Ureter (tissue), 1 donor: ENCODE measurements around the gene ADCY2. TPM values are rescaled to one million over a fixed set of nuclear protein-coding genes. Genes with fewer than 3 reads are reported as not detected.

Source experiments
- DNase-seq: peaks from one replicate; pipeline ENCODE4 v3.0.0-alpha.2; 2020; ENCODE audit warnings: low spot score
- total RNA-seq: library from RNA; stranded (reverse); gene quantifications from one replicate; pipeline ENCODE4 v1.2.4, GENCODE V29; 2023
- donor health status: DM: yes; HTN: yes; CAD: no.

ADCY2 gene
- total RNA-seq, 1 donor from 2014 or later: 13.1 TPM

- no peak for DNase-seq
Measured at GRCh38 chr5:7437836-7438235, 41.9 kb downstream of the ADCY2 start.

- no peak for DNase-seq
Measured at GRCh38 chr5:7445068-7445467, 49.1 kb downstream of the ADCY2 start.

- no peak for DNase-seq
Measured at GRCh38 chr5:7445831-7446230, 49.9 kb downstream of the ADCY2 start.

GRCh38 chr5:7446913-7447312 lies 51.0 kb downstream of the ADCY2 start:
- no peak for DNase-seq

- no peak for DNase-seq
Measured at GRCh38 chr5:7453947-7454346, 58.0 kb downstream of the ADCY2 start.

- no peak for DNase-seq
Measured at GRCh38 chr5:7456206-7456605, 60.3 kb downstream of the ADCY2 start.

- DNase-seq: no peak
Measured at GRCh38 chr5:7461371-7461770, 65.4 kb downstream of the ADCY2 start.

- no peak for DNase-seq
Measured at GRCh38 chr5:7462758-7463157, 66.8 kb downstream of the ADCY2 start.

GRCh38 chr5:7464182-7464581 lies 68.2 kb downstream of the ADCY2 start:
- DNase-seq: no peak

GRCh38 chr5:7467179-7467578 lies 71.2 kb downstream of the ADCY2 start:
- DNase-seq: no peak

GRCh38 chr5:7468742-7469141 lies 72.8 kb downstream of the ADCY2 start:
- no peak for DNase-seq

- DNase-seq: no peak
Measured at GRCh38 chr5:7471710-7472109, 75.8 kb downstream of the ADCY2 start.

- DNase-seq: no peak
Measured at GRCh38 chr5:7473115-7473514, 77.2 kb downstream of the ADCY2 start.

GRCh38 chr5:7473668-7474215 lies 77.8 kb downstream of the ADCY2 start:
- DNase-seq: no peak

GRCh38 chr5:7474821-7475403 lies 79.0 kb downstream of the ADCY2 start:
- no peak for DNase-seq

GRCh38 chr5:7478459-7478858 lies 82.5 kb downstream of the ADCY2 start:
- DNase-seq: no peak

GRCh38 chr5:7488734-7489133 lies 92.8 kb downstream of the ADCY2 start:
- DNase-seq: no peak

- no peak for DNase-seq
Measured at GRCh38 chr5:7492371-7492770, 96.4 kb downstream of the ADCY2 start.

- no peak for DNase-seq
Measured at GRCh38 chr5:7493081-7493480, 97.1 kb downstream of the ADCY2 start.

- no peak for DNase-seq
Measured at GRCh38 chr5:7493622-7494021, 97.7 kb downstream of the ADCY2 start.

GRCh38 chr5:7494481-7495130 lies 98.7 kb downstream of the ADCY2 start:
- no peak for DNase-seq

- DNase-seq: no peak
Measured at GRCh38 chr5:7495131-7495517, 99.2 kb downstream of the ADCY2 start.

- no peak for DNase-seq
Measured at GRCh38 chr5:7500256-7500655, 104.3 kb downstream of the ADCY2 start.

GRCh38 chr5:7501061-7501460 lies 105.1 kb downstream of the ADCY2 start:
- DNase-seq: no peak
